Upper lobe of right lung (tissue), 1 donor: Measurements from ENCODE around the gene NXNL1. TPM values are rescaled to one million over a fixed set of nuclear protein-coding genes. Genes with fewer than 3 reads are reported as not detected.
"Not testable (repeated sequence)": the region's sequence is repeated elsewhere in the genome, so short reads cannot be mapped to it uniquely, and the experiment has no call there.

ENCODE experiments used
- ATAC-seq: fragments of 200-7000 bp; cut with Tn5 transposase; one replicate; pipeline ENCODE4 v1.9.1; 2020; ENCODE audit warnings: mild to moderate bottlenecking, moderate library complexity
- DNase-seq: peaks from one replicate; pipeline ENCODE4 v3.0.0-alpha.2; 2020
- H3K27ac ChIP-seq: fragments of 200-600 bp; one replicate; pipeline ENCODE4 v1.8.0; 2022
- H3K27me3 ChIP-seq: fragments of 200-600 bp; one replicate; pipeline ENCODE4 v1.8.0; 2022; ENCODE audit warnings: mild to moderate bottlenecking
- H3K36me3 ChIP-seq: fragments of 200-600 bp; one replicate; pipeline ENCODE4 v1.8.0; 2022
- H3K4me1 ChIP-seq: fragments of 200-600 bp; one replicate; pipeline ENCODE4 v1.8.0; 2022
- H3K4me3 ChIP-seq: fragments of 200-600 bp; one replicate; pipeline ENCODE4 v1.8.0; 2022; ENCODE audit warnings: mild to moderate bottlenecking
- H3K9me3 ChIP-seq: fragments of 200-600 bp; one replicate; pipeline ENCODE4 v1.8.0; 2022
- CTCF ChIP-seq: fragments of 200-600 bp; IDR thresholded peaks from one replicate; pipeline ENCODE4 v1.8.0; 2022; ENCODE audit warnings: antibody characterized with exemption
- intact Hi-C: fragments of 100-400 bp; cut with DNase I; formaldehyde crosslinking; loops from one replicate; pipeline ENCODE4 v1.11.0; 2022
- total RNA-seq: library from RNA; stranded (reverse); fragmentation: NEBNext Ultra II Directional; extraction: Animal tissue kit (Norgen Biotek cat#: 25700); gene quantifications from one replicate; pipeline ENCODE4 v1.2.1, GENCODE V29; 2021
- donor health status: DM: no; HTN: yes; CAD: no; lungs with severe emphysema.

NXNL1 gene
- total RNA-seq, 1 donor from 2014 or later = not detected

- peaks cover 13% of the 10 kb centered on the region for H3K36me3 ChIP-seq
- ATAC-seq (no peak), DNase-seq (no peak)
- peaks cover 31% of the 10 kb centered on the region for H3K4me1 ChIP-seq
- no peaks in the 10 kb centered on the region for H3K27me3 ChIP-seq
- no peak for TF ChIP-seq CTCF
- H3K4me3 ChIP-seq = no peak overlapping the region
- H3K27ac ChIP-seq = no peak overlapping the region
- no peaks in the 10 kb centered on the region for H3K9me3 ChIP-seq
- intact Hi-C loops = no loop called here
Observed at GRCh38 chr19:17503240-17503639, 42.5 kb upstream of the NXNL1 start.

- ATAC-seq (no peak), DNase-seq (no peak)
- Histone ChIP-seq H3K4me1 (peaks cover 26% of the 10 kb centered on the region), H3K27me3 (no peaks in the 10 kb centered on the region), H3K9me3 (no peaks in the 10 kb centered on the region), H3K27ac (peak overlapping the region; percentile 89), H3K4me3 (no peak overlapping the region), H3K36me3 (peaks cover 12% of the 10 kb centered on the region)
- intact Hi-C loops = no loop called here
- TF ChIP-seq CTCF = no peak
Observed at GRCh38 chr19:17500447-17501198, 39.9 kb upstream of the NXNL1 start.

- Histone ChIP-seq H3K27ac (peak overlapping the region; percentile 89), H3K4me3 (no peak overlapping the region), H3K9me3 (no peaks in the 10 kb centered on the region), H3K36me3 (peaks cover 11% of the 10 kb centered on the region), H3K27me3 (no peaks in the 10 kb centered on the region), H3K4me1 (peaks cover 26% of the 10 kb centered on the region)
- DNase-seq (peak; percentile 86), ATAC-seq (peak; percentile 75)
- intact Hi-C loops = no loop called here
- no peak for TF ChIP-seq CTCF
Observed at GRCh38 chr19:17499648-17500446, 39.1 kb upstream of the NXNL1 start.

- ATAC-seq, intact Hi-C loops, H3K27me3 ChIP-seq, H3K9me3 ChIP-seq, H3K4me3 ChIP-seq, DNase-seq: not testable (repeated sequence)
- H3K36me3 ChIP-seq = peaks cover 11% of the 10 kb centered on the region
- H3K27ac ChIP-seq = peak overlapping the region; percentile 34
- H3K4me1 ChIP-seq = peaks cover 26% of the 10 kb centered on the region
Observed at GRCh38 chr19:17499025-17499424, 38.3 kb upstream of the NXNL1 start.

- intact Hi-C loops = no loop called here
- Histone ChIP-seq H3K4me3 (no peak overlapping the region), H3K27me3 (no peaks in the 10 kb centered on the region), H3K36me3 (peaks cover 11% of the 10 kb centered on the region), H3K27ac (no peak overlapping the region), H3K4me1 (peaks cover 26% of the 10 kb centered on the region), H3K9me3 (no peaks in the 10 kb centered on the region)
- ATAC-seq (no peak), DNase-seq (no peak)
- no peak for TF ChIP-seq CTCF
Observed at GRCh38 chr19:17497149-17497798, 36.5 kb upstream of the NXNL1 start.
